ENCODE measurements around the gene POLR2I. TPM values are rescaled to one million over a fixed set of nuclear protein-coding genes. Genes with fewer than 3 reads are reported as not detected.

Gene POLR2I
- total RNA-seq, 1 experiment from 2014 or later = 133 TPM

GRCh38 chr19:36093146-36093662 lies 21.5 kb downstream of the POLR2I start:
- peaks cover 48% of the 10 kb centered on the region for H3K36me3 ChIP-seq (ENCODE audit: insufficient read depth, low read length, poor library complexity, severe bottlenecking)

GRCh38 chr19:36092566-36092965 lies 22.1 kb downstream of the POLR2I start:
- no peak for TF ChIP-seq EZH2 (IDR thresholded peaks at IDR 0.05; ENCODE audit: borderline replicate concordance, low read depth, low read length, poor library complexity, severe bottlenecking)
- TF ChIP-seq CTCF (conservative IDR thresholded peaks at IDR 0.05; ENCODE audit: low read depth, low read length) = no peak
- POLR2A ChIA-PET (ENCODE audit: low non-redundant PET) = no interaction called here
- no peak for DNase-seq (ENCODE audit: low spot score)
- CTCF ChIA-PET = no interaction called here
- Histone ChIP-seq H3K27me3 (replicated peaks; ENCODE audit: insufficient read depth, low read depth, low read length, poor library complexity) (no peaks in the 10 kb centered on the region), H3K36me3 (ENCODE audit: insufficient read depth, low read length, poor library complexity, severe bottlenecking) (peaks cover 54% of the 10 kb centered on the region), H3K9me3 (ENCODE audit: low read depth, low read length, poor library complexity, severe bottlenecking) (no peaks in the 10 kb centered on the region), H3K4me1 (ENCODE audit: insufficient read depth, low read length, poor library complexity, severe bottlenecking) (no peaks in the 10 kb centered on the region), H3K27ac (ENCODE audit: low read depth, low read length, poor library complexity, severe bottlenecking) (no peak overlapping the region), H3K4me3 (ENCODE audit: low read depth, low read length, poor library complexity, severe bottlenecking) (no peak overlapping the region)
- intact Hi-C loops (cut with micrococcal nuclease; ENCODE audit: unreplicated experiment) = no loop called here
- BruUV-seq (replicated peaks) = no TSS peak

More at GRCh38 chr19:36093146-36093662, 21.5 kb downstream of the POLR2I start:
- no TSS peak for BruUV-seq (replicated peaks)
- no peaks in the 10 kb centered on the region for H3K9me3 ChIP-seq (ENCODE audit: low read depth, low read length, poor library complexity, severe bottlenecking)
- H3K4me3 ChIP-seq (ENCODE audit: low read depth, low read length, poor library complexity, severe bottlenecking) = no peak overlapping the region
- ChIA-PET POLR2A (ENCODE audit: low non-redundant PET) (no interaction called here), CTCF (no interaction called here)
- no peaks in the 10 kb centered on the region for H3K4me1 ChIP-seq (ENCODE audit: insufficient read depth, low read length, poor library complexity, severe bottlenecking)
- TF ChIP-seq CTCF (conservative IDR thresholded peaks at IDR 0.05; ENCODE audit: low read depth, low read length) (no peak), EZH2 (IDR thresholded peaks at IDR 0.05; ENCODE audit: borderline replicate concordance, low read depth, low read length, poor library complexity, severe bottlenecking) (no peak)
- DNase-seq (ENCODE audit: low spot score) = no peak
- intact Hi-C loops (cut with micrococcal nuclease; ENCODE audit: unreplicated experiment) = no loop called here
- no peaks in the 10 kb centered on the region for H3K27me3 ChIP-seq (replicated peaks; ENCODE audit: insufficient read depth, low read depth, low read length, poor library complexity)
- H3K27ac ChIP-seq (ENCODE audit: low read depth, low read length, poor library complexity, severe bottlenecking) = no peak overlapping the region

GRCh38 chr19:36090910-36091695 lies 23.6 kb downstream of the POLR2I start:
- no peaks in the 10 kb centered on the region for H3K9me3 ChIP-seq (ENCODE audit: low read depth, low read length, poor library complexity, severe bottlenecking)
- TF ChIP-seq CTCF (conservative IDR thresholded peaks at IDR 0.05; ENCODE audit: low read depth, low read length) (no peak), EZH2 (IDR thresholded peaks at IDR 0.05; ENCODE audit: borderline replicate concordance, low read depth, low read length, poor library complexity, severe bottlenecking) (no peak)
- DNase-seq (ENCODE audit: low spot score) = no peak
- peaks cover 55% of the 10 kb centered on the region for H3K36me3 ChIP-seq (ENCODE audit: insufficient read depth, low read length, poor library complexity, severe bottlenecking)
- H3K27ac ChIP-seq (ENCODE audit: low read depth, low read length, poor library complexity, severe bottlenecking) = no peak overlapping the region
- no peaks in the 10 kb centered on the region for H3K27me3 ChIP-seq (replicated peaks; ENCODE audit: insufficient read depth, low read depth, low read length, poor library complexity)
- POLR2A ChIA-PET (ENCODE audit: low non-redundant PET) = no interaction called here
- no TSS peak for BruUV-seq (replicated peaks)
- no peak overlapping the region for H3K4me3 ChIP-seq (ENCODE audit: low read depth, low read length, poor library complexity, severe bottlenecking)
- CTCF ChIA-PET = no interaction called here
- no peaks in the 10 kb centered on the region for H3K4me1 ChIP-seq (ENCODE audit: insufficient read depth, low read length, poor library complexity, severe bottlenecking)
- intact Hi-C loops (cut with micrococcal nuclease; ENCODE audit: unreplicated experiment) = no loop called here
